Measurements from ENCODE around the gene NKPD1.

Gene NKPD1

GRCh38 chr19:45172611-45173208 is 11.9 kb upstream of the NKPD1 start:
- WGBS, 2 experiments (ENCODE audit: insufficient coverage in 2 of 2) = 90 to 91% methylated on average over 10 to 12 of the region's 18 CpGs
- H3K4me1 ChIP-seq (ENCODE audit: control insufficient read depth, insufficient read depth, low read length, poor library complexity, severe bottlenecking) = peaks cover 13% of the 10 kb centered on the region
- no peak overlapping the region for H3K27ac ChIP-seq (ENCODE audit: low read depth, low read length, severe bottlenecking)
- H3K36me3 ChIP-seq (ENCODE audit: control insufficient read depth, insufficient read depth, low read length) = no peaks in the 10 kb centered on the region
- H3K9me3 ChIP-seq (ENCODE audit: control insufficient read depth, low read length) = no peaks in the 10 kb centered on the region
- H3K4me3 ChIP-seq (ENCODE audit: extremely low read depth, insufficient read depth, low read length, poor library complexity, severe bottlenecking) = no peak overlapping the region

- H3K36me3 ChIP-seq (ENCODE audit: control insufficient read depth, insufficient read depth, low read length) = no peaks in the 10 kb centered on the region
- H3K27ac ChIP-seq (ENCODE audit: low read depth, low read length, severe bottlenecking) = no peak overlapping the region
- peaks cover 13% of the 10 kb centered on the region for H3K4me1 ChIP-seq (ENCODE audit: control insufficient read depth, insufficient read depth, low read length, poor library complexity, severe bottlenecking)
- H3K4me3 ChIP-seq (ENCODE audit: extremely low read depth, insufficient read depth, low read length, poor library complexity, severe bottlenecking) = no peak overlapping the region
- H3K9me3 ChIP-seq (ENCODE audit: control insufficient read depth, low read length) = no peaks in the 10 kb centered on the region
- whole genome bisulfite sequencing, 2 experiments (ENCODE audit: insufficient coverage in 2 of 2) = 82 to 83% methylated on average over 1 to 3 of the region's 4 CpGs
Observed at GRCh38 chr19:45172173-45172572, 11.4 kb upstream of the NKPD1 start.

DNA sequence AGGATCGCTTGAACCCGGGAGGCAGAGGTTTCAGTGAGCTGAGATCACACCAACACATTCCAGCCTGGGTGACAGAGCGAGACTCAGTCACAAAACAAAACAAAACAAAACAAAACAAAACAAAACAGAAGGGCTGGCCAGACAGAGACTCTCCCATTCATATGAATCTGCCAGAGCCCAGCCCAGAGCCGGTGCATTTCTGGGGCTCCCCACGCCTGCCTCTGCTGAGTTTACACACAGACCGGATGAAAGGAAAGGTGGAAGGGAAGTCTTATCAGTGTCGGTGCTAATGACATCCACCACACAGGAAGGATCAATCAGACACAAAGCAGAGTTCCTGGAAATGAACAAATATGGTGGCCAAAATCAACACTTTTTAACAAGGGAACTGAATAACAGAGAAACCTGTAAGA is 10.4 kb upstream of the NKPD1 start:
- WGBS, 2 experiments (ENCODE audit: insufficient coverage in 2 of 2) = 62 to 64% methylated on average over 3 to 5 of the region's 7 CpGs
- peak overlapping the region; percentile 86 for H3K27ac ChIP-seq (ENCODE audit: low read depth, low read length, severe bottlenecking)
- H3K36me3 ChIP-seq (ENCODE audit: control insufficient read depth, insufficient read depth, low read length) = no peaks in the 10 kb centered on the region
- peaks cover 15% of the 10 kb centered on the region for H3K4me1 ChIP-seq (ENCODE audit: control insufficient read depth, insufficient read depth, low read length, poor library complexity, severe bottlenecking)
- no peaks in the 10 kb centered on the region for H3K9me3 ChIP-seq (ENCODE audit: control insufficient read depth, low read length)
- no peak overlapping the region for H3K4me3 ChIP-seq (ENCODE audit: extremely low read depth, insufficient read depth, low read length, poor library complexity, severe bottlenecking)

GRCh38 chr19:45170146-45171106 is 9.6 kb upstream of the NKPD1 start:
- 90 to 95% methylated on average over 18 to 19 of the region's 21 CpGs for WGBS, 2 experiments (ENCODE audit: insufficient coverage in 2 of 2)
- peaks cover 15% of the 10 kb centered on the region for H3K4me1 ChIP-seq (ENCODE audit: control insufficient read depth, insufficient read depth, low read length, poor library complexity, severe bottlenecking)
- H3K9me3 ChIP-seq (ENCODE audit: control insufficient read depth, low read length) = no peaks in the 10 kb centered on the region
- H3K4me3 ChIP-seq (ENCODE audit: extremely low read depth, insufficient read depth, low read length, poor library complexity, severe bottlenecking) = no peak overlapping the region
- H3K27ac ChIP-seq (ENCODE audit: low read depth, low read length, severe bottlenecking) = peak overlapping the region; percentile 86
- H3K36me3 ChIP-seq (ENCODE audit: control insufficient read depth, insufficient read depth, low read length) = no peaks in the 10 kb centered on the region

- Histone ChIP-seq H3K4me3 (ENCODE audit: extremely low read depth, insufficient read depth, low read length, poor library complexity, severe bottlenecking) (no peak overlapping the region), H3K36me3 (ENCODE audit: control insufficient read depth, insufficient read depth, low read length) (no peaks in the 10 kb centered on the region), H3K4me1 (ENCODE audit: control insufficient read depth, insufficient read depth, low read length, poor library complexity, severe bottlenecking) (peaks cover 19% of the 10 kb centered on the region), H3K9me3 (ENCODE audit: control insufficient read depth, low read length) (no peaks in the 10 kb centered on the region), H3K27ac (ENCODE audit: low read depth, low read length, severe bottlenecking) (no peak overlapping the region)
- 82 to 87% methylated on average over 8 of the region's 10 CpGs for WGBS, 2 experiments (ENCODE audit: insufficient coverage in 2 of 2)
Observed at GRCh38 chr19:45169602-45170001, 8.8 kb upstream of the NKPD1 start.

- peaks cover 24% of the 10 kb centered on the region for H3K4me1 ChIP-seq (ENCODE audit: control insufficient read depth, insufficient read depth, low read length, poor library complexity, severe bottlenecking)
- no peaks in the 10 kb centered on the region for H3K9me3 ChIP-seq (ENCODE audit: control insufficient read depth, low read length)
- WGBS, 2 experiments (ENCODE audit: insufficient coverage in 2 of 2) = 94 to 97% methylated on average over 11 to 15 of the region's 16 CpGs
- no peak overlapping the region for H3K27ac ChIP-seq (ENCODE audit: low read depth, low read length, severe bottlenecking)
- no peak overlapping the region for H3K4me3 ChIP-seq (ENCODE audit: extremely low read depth, insufficient read depth, low read length, poor library complexity, severe bottlenecking)
- no peaks in the 10 kb centered on the region for H3K36me3 ChIP-seq (ENCODE audit: control insufficient read depth, insufficient read depth, low read length)
Observed at GRCh38 chr19:45168767-45169351, 8.1 kb upstream of the NKPD1 start.

DNA sequence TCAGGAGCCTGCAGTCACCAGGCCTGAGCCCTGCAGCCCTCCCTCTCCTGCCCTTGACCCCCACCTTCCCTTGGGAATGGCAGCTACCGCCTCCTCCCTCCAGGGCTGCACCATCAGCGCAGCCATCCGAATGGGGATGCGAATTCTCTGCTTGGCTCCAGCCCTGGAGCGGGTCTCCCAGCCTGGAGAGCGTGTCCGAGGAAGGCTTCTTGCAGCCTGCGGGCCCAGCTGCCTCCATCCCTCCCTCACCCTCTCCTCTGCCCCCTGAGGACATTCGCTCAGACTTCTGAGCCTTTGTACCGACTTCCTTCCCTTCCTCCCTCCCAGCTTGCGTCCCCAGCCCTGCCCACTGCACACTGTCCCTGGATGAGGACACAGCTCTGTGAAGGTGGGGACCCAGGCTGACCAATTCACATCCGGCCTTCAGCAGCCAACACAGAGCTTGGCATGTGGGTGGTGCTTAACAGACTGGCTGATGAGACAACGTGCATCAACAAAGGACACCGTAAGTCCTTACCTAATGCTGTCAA is 6.0 kb upstream of the NKPD1 start:
- 57 to 60% methylated on average over 12 to 14 of the region's 14 CpGs for WGBS, 2 experiments (ENCODE audit: insufficient coverage in 2 of 2)
- no peak overlapping the region for H3K27ac ChIP-seq (ENCODE audit: low read depth, low read length, severe bottlenecking)
- peaks cover 27% of the 10 kb centered on the region for H3K4me1 ChIP-seq (ENCODE audit: control insufficient read depth, insufficient read depth, low read length, poor library complexity, severe bottlenecking)
- H3K4me3 ChIP-seq (ENCODE audit: extremely low read depth, insufficient read depth, low read length, poor library complexity, severe bottlenecking) = no peak overlapping the region
- no peaks in the 10 kb centered on the region for H3K9me3 ChIP-seq (ENCODE audit: control insufficient read depth, low read length)
- no peaks in the 10 kb centered on the region for H3K36me3 ChIP-seq (ENCODE audit: control insufficient read depth, insufficient read depth, low read length)

- Histone ChIP-seq H3K27ac (ENCODE audit: low read depth, low read length, severe bottlenecking) (no peak overlapping the region), H3K9me3 (ENCODE audit: control insufficient read depth, low read length) (no peaks in the 10 kb centered on the region), H3K36me3 (ENCODE audit: control insufficient read depth, insufficient read depth, low read length) (no peaks in the 10 kb centered on the region), H3K4me1 (ENCODE audit: control insufficient read depth, insufficient read depth, low read length, poor library complexity, severe bottlenecking) (peaks cover 17% of the 10 kb centered on the region), H3K4me3 (ENCODE audit: extremely low read depth, insufficient read depth, low read length, poor library complexity, severe bottlenecking) (no peak overlapping the region)
- 65 to 66% methylated on average over 22 to 24 of the region's 27 CpGs for WGBS, 2 experiments (ENCODE audit: insufficient coverage in 2 of 2)
Observed at GRCh38 chr19:45164577-45165335, 4.0 kb upstream of the NKPD1 start.

DNA sequence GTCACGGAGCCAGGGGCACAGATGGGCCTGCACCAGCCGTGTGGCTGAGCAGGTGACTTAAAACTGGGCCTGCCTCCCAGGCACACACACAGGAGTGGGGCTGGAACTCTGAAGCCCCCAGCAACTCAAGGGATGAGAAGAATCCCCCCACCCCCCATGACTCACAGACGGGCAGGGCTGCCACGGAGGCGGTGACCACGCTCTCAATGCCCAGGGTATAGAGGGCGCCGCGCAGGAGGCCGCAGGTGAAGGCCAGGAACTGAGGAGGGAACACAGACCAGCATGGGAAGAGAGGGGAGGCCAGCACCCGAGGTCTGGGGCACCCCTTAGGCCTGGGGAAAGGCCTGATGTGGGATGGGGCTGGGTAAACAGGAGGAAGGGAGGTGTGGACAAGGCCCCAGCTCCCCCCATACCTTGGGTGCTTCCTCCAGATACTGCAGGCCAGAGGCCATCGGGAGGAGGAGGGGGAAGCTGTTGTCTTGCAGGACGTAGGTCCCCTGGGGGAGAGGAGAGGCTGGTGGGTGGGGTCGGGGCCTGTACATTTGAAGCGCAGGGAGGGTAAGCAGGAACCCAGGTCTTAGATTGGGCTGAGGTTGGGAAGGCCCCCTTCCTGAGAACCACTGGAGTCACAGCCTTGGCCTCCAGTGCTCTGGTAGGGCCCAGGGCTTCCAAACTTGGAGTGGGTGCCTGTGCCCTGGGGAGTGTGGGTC is 3.1 kb upstream of the NKPD1 start:
- Histone ChIP-seq H3K27ac (ENCODE audit: low read depth, low read length, severe bottlenecking) (no peak overlapping the region), H3K4me1 (ENCODE audit: control insufficient read depth, insufficient read depth, low read length, poor library complexity, severe bottlenecking) (peaks cover 17% of the 10 kb centered on the region), H3K36me3 (ENCODE audit: control insufficient read depth, insufficient read depth, low read length) (no peaks in the 10 kb centered on the region), H3K4me3 (ENCODE audit: extremely low read depth, insufficient read depth, low read length, poor library complexity, severe bottlenecking) (no peak overlapping the region), H3K9me3 (ENCODE audit: control insufficient read depth, low read length) (no peaks in the 10 kb centered on the region)
- WGBS, 2 experiments (ENCODE audit: insufficient coverage in 2 of 2) = 94 to 95% methylated on average over 8 to 13 of the region's 15 CpGs

DNA sequence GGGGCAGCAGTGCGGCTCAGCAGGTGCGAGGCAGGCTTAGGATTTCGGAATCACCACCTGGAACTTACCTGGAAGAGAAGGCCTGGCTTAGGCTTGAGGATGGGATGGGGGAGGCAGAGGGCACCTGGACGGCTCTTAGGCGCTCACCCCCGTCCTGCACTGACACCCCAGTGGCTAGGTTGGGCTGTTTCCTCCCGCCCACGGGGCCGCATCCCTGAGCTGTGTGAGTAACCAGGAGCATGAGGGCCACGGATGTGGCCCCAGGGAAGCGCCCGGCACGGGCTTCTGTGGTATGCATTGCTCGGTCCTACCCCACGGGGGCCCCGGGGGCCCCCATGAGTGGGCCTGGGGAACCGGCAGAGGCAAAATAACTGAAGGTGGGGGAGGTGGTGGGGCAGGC is 2.4 kb upstream of the NKPD1 start:
- Histone ChIP-seq H3K36me3 (ENCODE audit: control insufficient read depth, insufficient read depth, low read length) (no peaks in the 10 kb centered on the region), H3K9me3 (ENCODE audit: control insufficient read depth, low read length) (no peaks in the 10 kb centered on the region), H3K4me1 (ENCODE audit: control insufficient read depth, insufficient read depth, low read length, poor library complexity, severe bottlenecking) (peaks cover 17% of the 10 kb centered on the region), H3K27ac (ENCODE audit: low read depth, low read length, severe bottlenecking) (no peak overlapping the region), H3K4me3 (ENCODE audit: extremely low read depth, insufficient read depth, low read length, poor library complexity, severe bottlenecking) (no peak overlapping the region)
- WGBS, 2 experiments (ENCODE audit: insufficient coverage in 2 of 2) = 91 to 97% methylated on average over 14 to 17 of the region's 17 CpGs

Data from mesodermal cell (in vitro differentiated cells).